GM21360 (cell line): ENCODE measurements around the gene ZBTB7C.

ENCODE experiments used
- ATAC-seq: cut with Tn5 transposase; IDR thresholded peaks from one replicate; pipeline ENCODE4 v1.9.1; 2021; ENCODE audit warnings: mild to moderate bottlenecking, moderate library complexity; ENCODE audit not compliant: unreplicated experiment

Gene ZBTB7C

DNA sequence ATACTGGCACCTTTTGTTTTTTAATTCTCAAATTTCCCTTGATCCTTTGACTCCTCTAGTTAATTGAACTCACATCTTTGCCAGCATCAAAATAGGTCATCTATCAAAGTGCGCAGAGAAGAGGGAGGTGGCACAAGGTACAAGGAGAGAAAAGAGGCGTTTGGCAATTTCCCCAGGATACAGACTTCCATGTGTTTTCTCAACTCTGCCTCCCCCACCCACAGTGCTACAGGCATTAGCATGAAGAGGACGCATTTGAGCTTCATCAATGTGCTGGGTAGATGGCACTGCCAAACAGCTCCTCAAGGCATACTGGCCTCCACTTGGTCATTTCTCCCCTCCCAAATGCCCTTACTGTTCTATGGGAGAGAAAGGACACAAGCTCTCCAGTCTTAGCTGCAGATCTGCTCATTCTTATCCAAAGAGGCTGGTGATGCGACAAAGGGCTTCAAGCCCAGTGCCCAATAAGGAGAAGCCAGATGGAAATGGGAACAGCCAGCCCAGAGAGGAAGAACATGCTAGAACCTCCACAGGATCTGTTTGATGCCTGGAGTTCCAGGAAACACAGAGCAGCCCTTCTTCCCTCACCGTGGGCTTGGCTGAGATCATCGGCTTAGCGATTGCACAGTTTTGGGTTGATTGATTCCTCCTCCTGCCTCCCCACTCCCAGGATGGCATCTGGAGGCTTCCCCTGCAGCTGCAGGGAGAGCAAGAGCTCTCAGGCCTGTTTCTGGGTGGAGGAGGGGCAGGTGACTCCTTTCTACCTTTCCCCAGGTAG lies 334.1 kb downstream of the ZBTB7C start:
- no peak for ATAC-seq

GRCh38 chr18:48073211-48073930 lies 335.8 kb downstream of the ZBTB7C start:
- ATAC-seq, result no peak

GRCh38 chr18:48072428-48073204 lies 336.6 kb downstream of the ZBTB7C start:
- no peak for ATAC-seq

DNA sequence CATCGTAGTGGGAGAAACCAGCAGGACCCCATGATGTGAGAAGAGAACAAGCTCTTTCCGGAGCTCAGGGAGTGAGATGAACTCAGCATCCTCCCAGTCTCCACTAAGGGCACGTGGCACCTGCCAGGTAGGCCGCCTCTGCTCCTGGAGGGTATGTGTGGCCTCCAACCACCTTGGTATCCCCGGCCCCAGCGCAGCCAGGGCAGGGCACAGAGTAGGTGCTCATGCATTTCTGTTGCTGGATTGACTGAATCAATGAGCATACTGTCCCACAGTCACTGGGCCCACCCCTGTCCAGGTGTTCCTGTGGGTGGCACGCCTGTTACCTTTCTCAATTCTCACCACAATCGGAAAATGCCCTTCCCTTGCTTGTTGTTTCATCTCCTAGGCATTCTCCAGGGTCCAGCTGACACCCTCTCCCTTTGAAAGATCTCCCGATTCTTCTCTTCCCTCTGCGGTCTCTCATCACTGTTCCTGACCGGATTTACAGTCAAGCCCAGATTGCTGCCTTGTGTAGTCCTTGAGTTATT lies 340.2 kb downstream of the ZBTB7C start:
- no peak for ATAC-seq

GRCh38 chr18:48066225-48066652 lies 342.9 kb downstream of the ZBTB7C start:
- no peak for ATAC-seq

DNA sequence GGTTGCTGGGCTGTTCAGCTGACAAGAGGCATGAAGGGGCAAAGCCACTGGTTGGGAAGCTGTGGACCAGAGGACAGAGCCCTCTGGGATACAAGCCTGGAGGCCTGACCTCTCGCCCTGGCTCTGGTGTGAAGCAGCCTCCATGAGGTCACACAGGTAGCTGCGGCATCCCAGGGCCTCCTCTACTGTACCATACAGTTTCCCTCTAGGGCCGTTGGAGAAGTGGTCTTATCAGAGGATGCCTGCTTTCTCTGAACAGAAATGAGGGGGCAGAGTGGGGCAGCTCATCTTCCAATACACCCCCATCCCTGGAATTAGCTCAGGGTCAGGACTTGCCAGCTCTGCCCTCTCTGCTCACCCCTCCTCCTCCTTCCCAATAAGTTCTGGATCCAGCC lies 343.6 kb downstream of the ZBTB7C start:
- ATAC-seq, result no peak

DNA sequence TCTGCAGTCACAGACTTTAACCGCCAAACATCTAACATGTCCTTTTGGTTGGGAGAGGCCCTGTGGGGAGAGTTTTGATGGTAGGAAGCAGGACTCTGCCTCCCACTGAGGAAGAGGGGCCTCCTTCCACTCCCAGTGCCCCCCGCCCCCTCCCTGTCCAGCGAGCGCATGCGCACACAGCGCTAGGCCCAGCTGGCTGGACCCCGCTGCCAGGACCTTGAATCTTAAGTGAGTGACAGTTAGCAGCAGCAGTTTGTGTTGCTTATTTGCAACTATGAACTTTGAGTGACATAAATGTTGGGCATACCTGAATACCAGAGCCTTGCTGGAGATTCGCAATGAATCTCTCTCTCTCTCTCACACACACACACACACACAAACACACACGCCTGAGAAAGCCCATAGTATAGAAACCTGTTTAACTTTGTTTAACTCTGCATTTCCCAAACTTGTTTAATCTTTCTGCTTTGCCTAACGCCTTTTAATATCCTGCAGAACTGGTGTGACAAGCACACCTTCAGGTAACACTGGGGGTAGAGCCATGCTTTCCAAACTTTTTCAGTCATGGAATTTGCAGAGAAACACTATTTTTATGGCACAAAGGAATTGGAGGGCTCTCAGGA lies 344.1 kb downstream of the ZBTB7C start:
- no peak for ATAC-seq

GRCh38 chr18:48061781-48062570 lies 347.2 kb downstream of the ZBTB7C start:
- ATAC-seq, result no peak

- no peak for ATAC-seq
These were observed 348.2 kb downstream of the ZBTB7C start for GRCh38 chr18:48060970-48061369.

DNA sequence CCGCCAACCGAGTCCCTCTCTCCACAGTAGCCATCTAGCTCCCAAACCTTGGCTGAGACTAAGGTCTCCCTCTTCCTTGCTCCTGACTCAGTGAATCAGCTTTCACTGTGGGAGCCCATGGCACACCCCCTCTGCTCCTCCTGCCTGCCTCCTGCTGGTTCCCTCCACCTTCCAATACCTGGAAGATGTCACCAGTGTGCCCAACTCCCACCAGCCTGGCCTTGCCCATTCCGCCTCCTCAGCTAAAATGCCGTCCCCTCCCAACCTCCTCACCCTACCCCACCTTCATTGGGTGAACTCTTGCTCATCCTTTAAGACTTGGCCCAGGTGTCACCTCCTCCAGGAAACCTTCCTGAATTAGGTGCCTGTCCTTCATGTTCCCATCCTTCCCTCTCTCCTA lies 348.8 kb downstream of the ZBTB7C start:
- ATAC-seq, result no peak

DNA sequence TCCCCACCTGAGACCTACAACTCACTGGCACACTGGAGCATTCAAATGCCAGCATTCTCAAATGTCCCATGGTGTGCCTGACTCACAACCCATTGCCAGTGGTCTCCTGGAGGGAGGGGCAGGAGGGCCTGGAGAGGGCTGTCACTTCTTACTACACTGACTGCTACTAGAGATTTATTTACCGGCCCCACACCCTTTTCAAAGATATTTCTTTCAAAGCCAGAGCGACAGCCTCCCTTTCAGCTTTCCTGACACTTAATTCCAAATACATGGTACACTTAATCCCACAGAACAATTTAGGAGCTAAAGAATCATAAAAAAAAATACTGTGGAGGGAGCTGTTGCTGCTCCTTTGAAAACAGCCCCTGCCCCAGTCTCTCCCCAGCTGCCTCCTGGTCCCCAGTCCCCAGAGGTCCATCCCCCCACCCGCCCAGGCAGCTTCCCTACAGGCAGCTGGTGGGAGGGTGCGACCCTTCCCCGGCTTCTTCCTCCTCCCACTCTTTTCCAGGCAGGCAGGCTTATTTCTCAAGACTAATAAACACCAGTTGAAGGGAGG lies 349.6 kb downstream of the ZBTB7C start:
- no peak for ATAC-seq

- ATAC-seq, result no peak
These were observed 350.7 kb downstream of the ZBTB7C start for GRCh38 chr18:48058486-48058885.

GRCh38 chr18:48057018-48057417 lies 352.2 kb downstream of the ZBTB7C start:
- ATAC-seq, result no peak

- ATAC-seq, result no peak
These were observed 353.8 kb downstream of the ZBTB7C start for GRCh38 chr18:48055351-48055750.

GRCh38 chr18:48053881-48054816 lies 355.0 kb downstream of the ZBTB7C start:
- no peak for ATAC-seq

GRCh38 chr18:48052842-48053241 lies 356.3 kb downstream of the ZBTB7C start:
- no peak for ATAC-seq

DNA sequence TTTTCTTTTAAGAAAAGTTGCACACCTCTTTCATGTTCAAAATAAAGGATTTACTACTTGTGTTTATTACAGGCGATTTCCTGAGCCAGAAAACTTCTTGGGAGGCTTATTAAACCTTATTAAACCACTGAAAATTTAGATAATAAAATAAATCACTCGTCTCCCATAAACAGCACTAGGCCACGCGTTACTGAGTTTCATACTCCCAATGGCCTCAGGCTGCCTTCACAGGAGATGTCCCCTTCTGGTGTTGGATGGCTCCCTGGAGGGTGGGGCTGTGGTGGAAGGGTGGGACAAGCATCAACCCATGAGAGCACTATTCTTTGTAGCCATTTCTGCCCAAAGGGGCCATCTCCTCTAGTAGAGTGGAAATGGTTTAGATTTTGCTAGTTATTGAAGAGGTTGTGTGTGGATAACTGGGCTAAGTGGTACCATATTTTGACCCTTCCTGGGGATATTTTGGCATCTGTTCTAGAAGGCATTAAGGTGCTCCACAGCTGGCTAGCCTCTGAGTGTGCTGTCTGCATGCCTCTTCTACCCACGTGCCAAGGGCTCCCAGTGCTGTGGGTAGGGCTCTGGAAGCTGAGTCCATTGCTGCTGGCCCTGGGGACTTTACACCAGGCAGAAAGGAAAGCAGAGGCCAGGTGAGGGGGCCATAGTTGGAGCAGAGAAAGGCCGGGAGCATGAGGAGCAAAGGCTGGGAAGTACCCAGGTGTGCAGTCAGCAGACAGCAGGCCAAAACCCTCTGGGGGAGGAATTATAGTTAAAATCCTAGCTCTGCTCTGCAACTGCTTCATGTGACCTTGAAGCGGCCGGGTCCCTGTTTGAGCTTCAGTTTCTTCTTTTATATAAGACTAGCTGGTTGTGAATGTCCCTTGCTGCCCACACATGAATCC lies 357.0 kb downstream of the ZBTB7C start:
- no peak for ATAC-seq

DNA sequence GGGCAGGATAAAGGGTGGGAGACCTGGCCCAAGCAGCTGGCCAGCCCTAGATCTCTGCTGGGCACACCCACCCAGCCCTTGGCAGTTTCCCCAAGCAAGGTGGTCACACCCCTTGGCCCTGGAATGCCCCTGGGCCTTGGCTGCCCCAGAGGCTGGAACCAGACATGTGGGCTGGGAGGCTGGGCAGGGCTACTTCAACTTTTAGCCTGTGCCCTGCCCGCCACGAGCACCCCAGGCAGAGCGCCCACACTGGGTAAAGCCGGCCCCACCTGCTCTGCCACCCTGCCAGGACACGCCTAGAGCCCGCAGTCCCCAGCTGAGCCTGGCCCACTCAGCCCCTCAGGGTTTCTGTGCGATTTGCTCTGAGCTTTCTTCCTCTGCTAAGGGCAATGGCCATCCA lies 359.0 kb downstream of the ZBTB7C start:
- ATAC-seq, result no peak
